HG02571 (cell line): Measurements from ENCODE around the gene CAPN13.

Experiments used
- ATAC-seq: cut with Tn5 transposase; IDR thresholded peaks from one replicate; pipeline ENCODE4 v1.9.1; 2021; ENCODE audit warnings: mild to moderate bottlenecking, moderate library complexity; ENCODE audit not compliant: unreplicated experiment

CAPN13 gene

DNA sequence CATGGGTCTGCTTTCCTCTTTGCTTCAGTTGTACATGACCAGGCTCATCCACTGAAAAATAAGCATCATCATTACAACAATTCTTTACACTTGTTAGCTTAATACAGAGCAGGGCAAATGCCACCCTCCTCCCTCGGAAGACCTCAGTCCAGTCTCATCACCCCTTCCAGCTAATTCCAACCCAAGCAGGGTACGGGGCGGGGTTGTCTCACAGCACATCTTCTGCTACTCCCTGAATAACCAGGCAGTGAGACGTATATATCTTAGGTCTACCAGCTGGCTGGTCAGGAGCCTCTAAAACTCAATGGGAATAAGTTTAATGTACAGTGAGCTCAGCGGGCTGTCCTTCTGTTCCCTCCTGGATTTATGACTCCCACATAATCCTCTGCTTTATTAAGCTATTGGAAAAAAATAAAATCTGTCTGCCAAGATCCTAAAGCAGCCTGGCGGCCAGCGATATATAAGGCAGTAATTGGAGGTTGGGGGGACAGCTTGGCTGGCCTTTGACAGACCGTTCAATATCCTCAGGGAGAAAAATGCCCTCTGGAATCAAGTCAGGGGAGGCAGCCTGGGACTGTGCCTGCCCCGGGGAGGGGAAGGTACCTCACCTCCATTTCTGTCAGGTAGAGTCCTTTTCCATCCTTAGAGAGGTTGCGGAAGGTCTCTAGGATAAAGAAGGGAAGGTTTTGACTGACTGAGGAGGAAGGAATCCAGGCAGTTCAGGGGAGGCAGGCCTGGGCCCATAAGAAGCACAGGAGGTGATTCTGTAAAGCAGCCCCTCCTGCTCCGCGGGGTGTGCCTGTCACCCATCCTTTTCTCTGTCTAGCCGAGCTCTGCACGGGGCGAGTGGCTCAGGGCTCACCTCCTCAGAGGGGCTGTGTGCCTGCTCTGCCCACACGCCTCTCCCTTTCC lies 76.3 kb downstream of the CAPN13 start:
- no peak for ATAC-seq

DNA sequence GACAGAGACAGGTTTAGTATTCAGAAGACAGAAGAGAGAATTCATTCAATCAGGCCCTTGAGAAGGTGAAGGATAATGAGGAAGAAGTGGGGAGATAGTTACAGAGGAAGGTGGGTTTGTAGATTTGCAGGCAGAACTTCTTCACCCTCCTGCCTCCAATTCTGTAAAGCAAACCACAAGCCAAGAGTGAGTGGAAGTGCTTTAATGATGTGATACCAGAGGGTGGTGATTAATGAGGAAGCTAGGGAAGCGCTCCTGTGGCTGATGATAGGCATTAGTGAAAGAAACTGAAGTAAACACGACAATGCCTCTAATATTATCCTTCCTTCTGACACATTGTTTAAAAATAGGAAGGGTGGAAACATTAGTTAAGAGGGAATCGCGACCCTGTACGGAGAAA lies 78.2 kb downstream of the CAPN13 start:
- no peak for ATAC-seq

DNA sequence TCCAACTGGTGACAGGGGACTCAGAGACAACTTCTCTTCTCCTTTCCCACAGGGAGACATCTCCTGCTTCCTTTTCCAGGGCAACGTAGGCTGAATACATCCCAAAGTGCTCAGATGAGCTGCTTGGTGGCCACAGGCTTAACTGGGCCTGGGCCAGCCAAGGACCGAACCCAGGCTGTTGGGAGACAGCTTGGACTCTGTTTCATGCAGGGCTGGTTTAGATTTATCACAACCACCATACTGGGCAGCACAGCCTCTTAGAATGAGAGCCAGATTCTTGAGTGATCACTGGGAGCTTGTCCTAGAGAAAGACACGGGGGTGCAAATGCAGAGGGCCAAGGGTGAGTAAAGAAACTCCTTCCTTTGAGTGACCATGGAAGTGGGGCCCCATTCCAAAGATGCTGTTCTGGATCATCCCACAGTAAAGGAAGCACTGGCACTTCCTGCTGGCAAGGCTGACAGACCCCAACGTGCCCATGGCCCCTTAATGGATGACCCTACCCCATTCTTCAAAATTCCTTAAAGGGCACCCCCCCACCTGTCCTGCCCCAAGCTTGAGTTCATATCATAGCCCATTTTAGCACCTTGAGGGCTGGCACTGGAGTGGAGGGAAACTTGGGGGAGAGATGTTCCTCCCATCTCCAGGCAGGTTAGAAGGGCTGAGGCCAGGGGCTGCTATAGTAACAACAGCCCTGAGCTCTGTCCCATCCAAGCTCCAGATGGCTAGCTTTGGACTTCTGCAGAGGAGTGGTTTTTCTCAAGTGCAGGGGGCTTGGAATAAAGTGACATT lies 84.1 kb downstream of the CAPN13 start:
- ATAC-seq: no peak

DNA sequence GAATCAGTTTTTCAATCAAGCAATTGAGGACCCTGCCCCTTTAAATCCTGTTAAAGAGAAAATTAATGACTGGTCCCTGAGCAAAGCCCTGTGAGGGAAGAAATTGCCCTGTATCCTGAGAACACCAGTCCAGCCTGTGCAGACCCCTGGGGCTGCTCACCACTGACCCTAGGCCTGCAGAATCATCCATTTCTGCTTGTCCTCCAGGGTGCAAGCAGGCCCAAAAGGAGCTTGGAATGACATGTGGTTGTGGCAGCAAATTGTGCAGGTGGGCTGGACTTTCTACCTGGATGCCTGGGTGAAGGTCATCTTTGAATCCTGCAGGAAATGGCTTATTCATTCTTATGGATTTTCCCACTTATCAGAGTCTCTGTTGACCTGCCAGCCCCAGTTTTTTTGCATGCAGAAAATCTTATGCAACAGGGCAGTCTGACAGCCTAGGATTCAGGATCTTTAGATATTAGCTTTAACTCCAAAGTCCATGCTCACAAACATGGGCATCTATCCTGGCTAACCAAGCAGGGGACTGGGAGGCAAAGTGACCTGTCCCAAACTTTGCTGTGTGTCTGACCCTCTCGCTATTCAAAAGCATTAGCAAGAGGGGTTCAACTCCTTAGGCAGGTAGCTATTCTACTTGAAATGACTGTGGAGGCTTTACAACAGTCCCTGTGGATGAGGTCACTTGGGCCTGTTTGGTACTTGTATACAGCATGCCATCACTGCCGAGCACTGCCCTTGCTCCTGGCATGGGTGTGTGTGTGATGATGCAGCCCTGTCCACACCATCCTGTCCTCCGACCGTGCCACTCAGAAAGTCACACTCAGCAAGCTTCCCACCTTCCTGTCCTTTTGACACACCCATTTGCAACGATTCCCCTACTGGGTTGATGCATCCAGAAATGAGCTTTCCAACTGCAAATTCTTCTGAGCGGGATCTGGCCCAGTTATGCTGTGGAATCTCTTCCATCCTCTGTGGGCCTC lies 85.3 kb downstream of the CAPN13 start:
- no peak for ATAC-seq

DNA sequence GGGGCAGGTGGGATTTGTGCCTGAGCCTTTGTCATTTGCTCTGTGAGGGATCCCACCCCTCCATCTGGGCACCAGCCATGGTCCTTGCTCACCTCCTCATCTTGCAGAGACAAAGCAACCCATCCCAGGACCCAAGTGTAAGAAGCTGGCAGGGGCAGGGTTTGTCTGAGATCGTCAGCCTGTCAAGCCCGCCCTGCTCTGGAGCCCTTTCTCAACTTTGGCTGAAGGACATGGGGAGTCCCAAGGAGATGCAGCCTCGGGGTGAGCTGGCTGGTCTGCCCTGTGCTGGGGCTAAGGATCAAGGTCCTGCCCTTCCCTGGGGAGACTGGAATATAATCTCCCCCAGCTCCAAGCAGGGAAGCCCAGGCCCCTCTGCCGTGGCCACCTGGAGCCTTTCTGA lies 86.0 kb downstream of the CAPN13 start:
- ATAC-seq: no peak

DNA sequence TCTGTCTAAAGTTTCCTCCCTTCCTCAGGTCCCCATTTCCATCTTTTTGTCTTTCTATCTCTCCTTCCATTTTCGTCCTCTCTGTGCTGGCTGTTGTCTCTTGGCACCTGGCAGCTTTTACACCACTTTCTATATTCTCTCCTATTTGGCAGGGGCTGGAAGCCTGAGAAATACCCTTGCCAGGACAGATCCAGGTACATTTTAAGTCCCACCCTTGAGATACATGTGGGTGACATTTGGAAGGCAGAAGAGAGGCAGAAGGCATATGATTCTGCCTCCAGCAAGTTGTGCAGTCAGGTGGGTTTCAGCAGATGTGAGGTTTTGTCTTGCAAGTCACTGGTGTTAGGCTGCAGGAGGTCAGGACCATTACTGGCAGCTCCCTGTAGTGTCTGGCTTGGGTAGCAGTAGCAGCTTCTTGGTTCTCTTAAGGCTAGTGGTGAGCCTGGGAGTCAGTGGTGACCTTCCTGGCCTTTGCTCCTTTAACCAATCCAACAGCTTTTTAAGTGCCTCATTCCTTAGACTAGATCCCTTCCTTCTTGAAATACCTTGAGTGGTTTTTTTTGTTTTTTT lies 90.1 kb downstream of the CAPN13 start:
- no peak for ATAC-seq

DNA sequence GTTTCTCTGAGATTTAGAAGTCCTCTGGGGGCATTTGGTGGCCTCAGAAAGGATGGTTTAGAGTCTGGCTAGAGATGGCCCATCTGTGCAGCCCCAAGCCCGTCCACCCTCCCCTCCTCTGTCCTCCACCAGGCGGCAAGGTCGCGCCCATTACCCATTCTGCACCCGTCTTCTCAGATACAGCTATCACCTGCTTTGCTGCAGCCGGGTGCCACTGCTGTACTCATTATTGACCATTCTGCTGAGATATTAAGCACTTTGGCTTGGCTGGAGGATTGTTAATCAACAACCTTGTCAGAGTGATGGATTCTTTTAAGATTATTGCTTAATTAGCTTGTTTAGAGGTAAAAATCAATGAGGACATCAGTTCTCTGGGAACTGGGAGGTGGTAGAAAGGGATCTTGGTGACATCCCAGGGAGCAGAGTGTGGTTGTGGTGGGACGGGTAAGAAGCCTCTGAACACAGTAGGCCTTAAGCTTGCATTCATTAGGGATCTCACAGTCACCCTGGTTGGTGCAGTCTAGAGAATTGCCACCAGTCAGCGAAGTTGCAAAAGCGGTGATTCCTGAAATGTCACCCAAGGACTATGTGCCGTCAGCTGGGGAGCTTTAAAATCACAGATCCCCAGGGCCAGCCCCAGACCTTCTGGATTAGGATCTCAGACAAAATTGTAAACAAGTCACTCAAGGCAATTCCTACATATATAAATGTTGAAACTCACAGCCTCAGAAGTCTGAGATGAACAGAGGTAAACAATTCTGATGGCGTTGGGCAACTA lies 90.9 kb downstream of the CAPN13 start:
- no peak for ATAC-seq

DNA sequence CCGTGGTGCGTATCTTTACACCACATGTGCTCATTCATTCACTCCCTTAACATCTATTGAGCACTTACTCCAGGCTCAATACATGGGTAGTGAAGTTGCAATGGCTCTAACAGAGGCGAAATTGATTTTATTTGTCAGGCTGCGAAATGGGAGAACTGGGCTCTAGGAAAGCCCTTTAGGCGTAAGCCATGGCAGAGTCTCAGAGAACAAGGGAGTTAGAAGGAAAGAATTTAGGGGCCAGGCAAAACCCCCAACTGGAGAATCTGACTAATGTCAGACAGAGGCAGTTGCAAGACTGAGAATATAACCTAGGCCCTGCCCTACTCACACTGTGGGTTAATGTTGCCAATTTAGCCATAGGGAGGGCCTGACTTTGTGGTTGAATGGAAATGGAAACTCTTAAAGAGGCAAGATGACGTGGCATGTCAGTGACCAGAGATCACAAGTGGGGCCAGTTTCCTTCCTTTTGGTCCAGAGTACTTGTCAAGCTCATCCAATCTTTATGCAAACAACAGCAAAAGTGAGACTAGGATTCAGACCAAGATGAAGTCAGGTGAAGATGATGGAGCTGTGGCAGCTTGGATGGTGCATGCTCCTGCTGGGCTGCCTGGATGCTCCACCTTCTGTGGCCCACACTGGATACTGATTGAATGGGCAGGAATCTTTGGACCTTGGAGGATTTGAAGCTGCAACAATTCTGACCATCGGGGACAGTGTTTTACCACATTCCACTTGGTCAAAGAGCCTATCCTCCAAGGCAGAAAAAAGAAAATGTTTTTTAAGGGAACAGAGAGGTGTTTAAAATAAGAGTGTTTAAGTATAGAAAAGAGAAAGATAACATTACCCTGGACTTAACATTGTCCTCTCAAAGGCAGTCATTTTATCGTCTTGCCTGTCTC lies 92.2 kb downstream of the CAPN13 start:
- ATAC-seq: no peak

DNA sequence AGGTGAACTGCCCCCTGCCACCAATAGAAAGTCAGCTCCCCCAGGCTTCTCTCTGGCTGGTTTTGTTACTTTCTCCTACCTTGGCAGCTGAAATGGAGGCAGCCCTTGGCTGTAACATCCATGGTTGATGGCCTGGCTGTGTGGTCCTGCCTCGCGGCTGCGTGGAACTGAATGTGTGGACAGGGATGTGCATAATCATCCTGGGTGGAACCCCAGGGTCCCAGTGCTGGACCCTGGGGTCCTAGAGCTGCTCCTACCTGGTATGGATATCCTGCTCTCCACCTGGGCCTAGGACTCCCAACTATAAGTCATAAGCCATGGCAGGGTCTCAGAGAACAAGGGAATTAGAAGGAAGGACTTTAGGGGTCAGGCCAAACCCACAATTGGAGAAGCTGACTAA lies 93.5 kb downstream of the CAPN13 start:
- ATAC-seq: no peak

DNA sequence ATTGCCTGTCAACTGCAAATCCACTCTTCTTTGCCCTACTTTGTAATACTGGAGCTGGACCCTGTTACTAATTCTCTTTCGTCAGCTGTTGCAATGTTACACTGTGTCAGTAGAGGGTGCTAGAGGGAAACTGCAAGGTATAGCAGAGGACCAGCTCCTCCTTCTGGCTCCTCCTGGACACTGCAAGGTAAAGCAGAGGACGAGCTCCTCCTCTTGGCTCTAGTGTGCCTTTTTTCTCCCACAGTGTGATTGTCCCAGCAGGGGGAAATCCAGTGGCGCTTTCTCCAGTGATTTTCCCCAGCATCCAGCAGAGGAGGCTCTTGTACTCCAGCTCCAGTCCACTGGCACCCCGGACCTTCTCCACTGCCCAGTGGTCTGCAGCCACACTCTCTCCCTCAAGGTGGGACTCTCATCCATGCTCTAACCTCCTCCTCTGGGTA lies 95.6 kb downstream of the CAPN13 start:
- peak; percentile 86 for ATAC-seq

DNA sequence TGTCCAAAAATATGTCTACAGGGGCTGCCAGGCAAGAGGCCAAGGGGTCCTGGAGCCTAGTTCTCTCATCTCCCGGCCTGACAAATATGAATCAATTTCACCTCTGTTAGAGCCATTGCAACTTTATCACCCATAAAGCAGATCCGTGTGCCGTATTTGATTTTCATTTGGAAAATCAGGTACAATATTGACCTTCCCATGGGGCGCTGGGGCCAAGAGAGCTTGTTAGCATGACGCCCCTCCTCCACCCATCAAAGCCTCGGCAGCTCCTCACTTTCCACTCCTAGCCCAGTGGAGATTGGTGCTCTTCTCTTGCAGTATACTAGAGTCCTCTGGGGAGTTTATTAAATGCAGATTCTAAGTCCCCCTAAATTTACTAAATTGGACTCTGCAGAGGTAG lies 96.8 kb downstream of the CAPN13 start:
- no peak for ATAC-seq

DNA sequence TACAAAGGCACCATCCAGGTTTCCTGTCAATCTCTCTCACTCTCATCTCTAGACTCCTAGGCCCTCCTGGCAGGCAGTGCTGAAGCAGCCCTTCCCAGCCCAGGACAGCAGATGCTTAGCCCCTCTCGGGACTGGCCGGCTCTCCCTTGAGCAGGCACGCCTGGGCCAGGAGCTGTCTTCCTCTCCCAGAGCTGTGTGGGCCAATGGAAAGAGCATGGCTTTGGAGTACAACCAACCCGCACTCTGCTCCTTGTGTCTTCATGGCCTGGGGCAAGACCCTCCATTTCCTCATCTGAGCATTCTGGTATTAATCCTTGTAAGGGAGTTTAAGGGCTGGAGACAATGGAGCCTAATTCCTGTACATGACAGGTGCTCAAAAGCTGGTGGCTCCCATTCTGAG lies 97.2 kb downstream of the CAPN13 start:
- no peak for ATAC-seq

DNA sequence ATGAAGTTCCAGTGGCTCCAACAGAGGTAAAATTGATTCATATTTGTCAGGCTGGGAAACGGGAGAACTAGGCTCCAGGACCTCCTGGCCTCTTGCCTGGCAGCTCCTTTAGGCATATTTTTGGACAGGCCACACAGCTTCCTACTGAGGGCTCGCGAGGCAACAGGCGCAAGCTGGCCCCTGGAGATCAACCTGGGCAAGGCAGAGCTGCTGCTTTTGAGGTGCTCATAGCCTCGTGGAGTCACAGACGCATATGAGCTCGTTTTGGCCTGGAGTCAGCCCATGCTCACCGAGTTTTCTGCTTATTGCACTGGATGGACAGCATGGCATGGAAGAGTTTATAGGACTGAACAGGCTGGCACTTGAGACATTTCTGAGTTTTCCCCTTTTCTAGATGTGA lies 97.7 kb downstream of the CAPN13 start:
- no peak for ATAC-seq

DNA sequence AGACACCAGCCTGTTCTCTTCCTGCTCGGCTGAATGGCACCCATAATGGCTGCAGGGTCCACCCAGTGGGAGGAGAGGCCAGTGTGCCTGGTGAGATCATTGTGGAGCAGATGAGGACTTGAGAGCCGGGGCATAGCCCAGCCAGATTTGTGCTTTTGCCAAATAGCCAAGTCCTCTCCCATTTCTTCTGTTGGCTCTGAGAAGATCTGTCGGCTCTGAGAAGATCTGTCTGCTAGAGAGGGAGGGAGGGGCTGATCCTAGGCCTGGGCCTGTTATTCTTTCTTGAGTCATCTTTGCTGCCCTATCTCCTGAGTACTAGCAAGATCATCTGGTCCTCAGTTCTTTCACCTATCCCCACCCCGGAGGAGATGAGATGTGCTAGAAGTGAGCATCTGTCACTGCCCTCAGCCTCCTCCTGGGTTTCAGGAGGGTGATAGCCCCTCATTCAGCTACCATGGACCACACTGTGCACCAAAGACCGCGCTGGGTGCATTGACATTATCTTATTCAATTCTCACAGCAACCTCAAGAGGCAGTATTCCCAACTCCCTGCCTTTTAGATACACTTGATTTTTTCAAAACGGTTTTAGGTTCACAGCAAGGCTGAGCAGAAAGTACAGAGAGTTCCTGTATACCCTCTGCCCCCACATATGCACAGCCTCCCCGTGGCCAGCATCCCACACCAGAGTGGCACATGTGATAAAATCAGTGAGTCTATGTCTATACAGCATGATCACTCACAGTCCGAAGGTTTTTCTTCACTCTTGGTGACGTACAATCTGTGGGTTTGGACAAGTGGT lies 98.6 kb downstream of the CAPN13 start:
- ATAC-seq: no peak

DNA sequence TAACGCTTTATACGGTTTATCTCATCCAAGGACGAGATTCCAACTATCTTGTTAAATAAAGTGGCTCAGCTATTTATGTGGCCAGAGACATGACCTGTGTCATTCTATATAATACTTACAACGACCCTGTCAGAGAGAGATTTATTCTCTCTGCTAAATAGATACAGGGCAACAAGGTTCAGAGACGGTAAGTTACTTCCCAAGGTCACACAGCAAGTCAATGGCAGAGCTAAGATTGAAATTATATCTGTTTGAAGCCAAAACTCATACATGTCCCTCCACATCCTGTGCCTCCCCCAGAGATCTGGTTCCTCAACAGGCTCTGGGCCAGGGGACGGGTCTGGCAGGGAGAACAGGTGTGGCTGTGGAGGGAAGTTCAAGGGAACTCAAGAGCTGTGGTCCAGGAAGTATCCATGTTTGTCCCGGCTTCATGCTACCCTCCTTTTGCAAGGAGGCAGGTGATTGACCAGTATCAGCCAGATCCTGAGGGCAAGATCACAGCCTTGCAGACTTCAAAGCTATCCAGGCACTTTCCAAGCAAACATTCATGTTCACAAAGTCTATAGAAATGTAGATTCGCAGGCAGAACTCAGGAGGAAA lies 99.8 kb downstream of the CAPN13 start:
- ATAC-seq: no peak

DNA sequence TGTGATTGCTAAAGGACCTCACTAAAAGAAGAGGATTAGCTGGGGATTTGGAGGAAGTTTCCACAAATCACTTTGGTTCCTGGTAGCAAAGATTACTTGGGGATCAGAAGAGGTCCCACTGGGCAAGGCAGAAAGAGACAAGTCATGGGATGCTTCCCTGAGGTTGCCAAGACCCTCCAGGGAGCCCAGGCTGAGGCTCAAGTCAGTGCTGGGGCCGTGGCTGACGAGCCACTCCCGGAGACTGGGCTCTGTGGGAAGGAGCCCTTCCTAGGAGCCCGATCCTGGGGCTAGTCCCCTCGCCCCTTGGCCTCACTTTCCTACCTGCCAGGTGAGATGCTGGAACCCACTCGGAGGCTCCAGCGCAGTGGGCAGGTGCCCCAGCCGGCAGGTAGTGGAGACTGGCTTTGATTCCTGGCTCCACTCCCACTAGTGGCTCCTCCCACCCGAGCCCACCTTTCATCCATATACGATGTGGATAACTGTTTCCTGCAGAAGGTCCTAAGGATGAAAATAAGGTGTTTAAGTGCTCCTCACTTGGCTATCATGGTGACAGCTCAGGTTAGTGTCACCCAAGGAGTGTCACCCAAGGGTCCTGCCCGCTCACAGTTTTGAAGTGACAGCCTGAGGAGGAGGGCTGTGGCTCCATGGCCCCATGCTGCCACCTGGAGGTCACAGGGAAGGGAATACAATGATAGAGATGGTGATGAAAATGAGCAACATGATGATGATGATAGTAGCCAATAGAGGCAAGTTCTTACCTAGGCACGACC lies 100.5 kb downstream of the CAPN13 start:
- ATAC-seq: no peak
